Psoas muscle (tissue), 8 donors: ENCODE measurements around the gene SPATA6L. TPM values are rescaled to one million over a fixed set of nuclear protein-coding genes. Genes with fewer than 3 reads are reported as not detected.
A peak's percentile ranks its signal among the peaks of the same experiment; 100 is the strongest.

Source experiments
- ATAC-seq, 4 donors: fragments of 200-7000 bp; cut with Tn5 transposase; one replicate each; pipeline ENCODE4 v1.9.1; 2020; ENCODE audit warnings: moderate library complexity in 3 of 4, mild to moderate bottlenecking in 2 of 4
- DNase-seq, 2 donors: peaks; one replicate each; pipeline ENCODE4 v3.0.0-alpha.2; 2020
- H3K27ac ChIP-seq: fragments of 200-600 bp; one replicate; pipeline ENCODE4 v1.8.0; 2022
- H3K27me3 ChIP-seq, 3 donors: fragments of 200-600 bp in 1 of 3; one replicate each; pipeline versions ENCODE4 v1.6.1 to v1.8.0; 2013 to 2022; ENCODE audit warnings: low read length in 2 of 3, mild to moderate bottlenecking in 2 of 3, moderate library complexity in 1 of 3; ENCODE audit not compliant: insufficient read depth in 3 of 3
- H3K36me3 ChIP-seq, 2 donors: fragments of 200-600 bp in 1 of 2; one replicate each; pipeline versions ENCODE4 v1.6.1 to v1.8.0; 2013 to 2022; ENCODE audit warnings: low read depth in 1 of 2, mild to moderate bottlenecking in 1 of 2, moderate library complexity in 1 of 2; ENCODE audit not compliant: insufficient read depth in 1 of 2
- H3K4me1 ChIP-seq: fragments of 200-600 bp; one replicate; pipeline ENCODE4 v1.8.0; 2022
- H3K4me3 ChIP-seq: fragments of 200-600 bp; one replicate; pipeline ENCODE4 v1.8.0; 2022; ENCODE audit warnings: mild to moderate bottlenecking
- H3K9me3 ChIP-seq: fragments of 200-600 bp; one replicate; pipeline ENCODE4 v1.8.0; 2022
- CTCF ChIP-seq: fragments of 200-600 bp; IDR thresholded peaks from one replicate; pipeline ENCODE4 v1.8.0; 2022; ENCODE audit warnings: antibody characterized with exemption
- WGBS, 3 donors: extraction: QIAGEN DNeasy Blood & Tissue Kit; methylation state at CpG; one replicate each; pipeline versions ENCODE4 v1.1.6 to v1.1.7; 2013; 5-methylcytosine and 5-hydroxymethylcytosine counted together
- intact Hi-C, 2 donors: fragments of 100-400 bp; cut with DNase I; formaldehyde crosslinking; loops; one replicate each; pipeline versions ENCODE4 v1.11.0 to v1.14.2; 2022
- polyA plus RNA-seq, 3 donors: library from polyadenylated mRNA; stranded (reverse); fragments of 200-250 nt; gene quantifications; one replicate each; pipeline ENCODE4 v1.2.3, GENCODE V29; 2013
- total RNA-seq, 4 donors: library from RNA; stranded (reverse); fragmentation: NEBNext Ultra II Directional in 2 of 4; extraction: Animal tissue kit (Norgen Biotek cat#: 25700) in 2 of 4; gene quantifications; one replicate each; pipeline versions ENCODE4 v1.2.1 to v1.2.4, GENCODE V29; 2021 to 2023
- donor health status: healthy with polysubstance abuse.
- donor health status: DM: no; HTN: no; CAD: no; lungs with moderate emphysema.
- donor health status: Bipolar disorder and iron deficiency.
- donor health status: healthy.
- donor health status: DM: yes; HTN: yes; CAD: no.
- donor health status: DM: no; HTN: no; CAD: no.
- donor health status: DM: no; HTN: no; CAD: no.
- donor health status: DM: yes; HTN: yes; CAD: no.

SPATA6L gene
- total and polyA plus RNA-seq, 7 donors, result 0.09 to 0.79 (median 0.22) TPM

- no peak for DNase-seq
- 56 to 64% (median 62%) methylated on average over 2 of the region's 2 CpGs for WGBS, 3 donors
- no peaks in the 10 kb centered on the region for H3K9me3 ChIP-seq
- no peaks in the 10 kb centered on the region for H3K27me3 ChIP-seq
- H3K4me1 ChIP-seq, result peaks cover 8% of the 10 kb centered on the region
- no peaks in the 10 kb centered on the region for H3K36me3 ChIP-seq
- ATAC-seq, result no peak
- no peak for TF ChIP-seq CTCF
- intact Hi-C loops, result no loop called here
- H3K4me3 ChIP-seq, result no peak overlapping the region
- no peak overlapping the region for H3K27ac ChIP-seq
Observed at GRCh38 chr9:4555236-4555635, 111.0 kb downstream of the SPATA6L start.

GRCh38 chr9:4553951-4554381 is 112.3 kb downstream of the SPATA6L start:
- peak in 2 of 4 donors; percentile 21 to 22 for ATAC-seq
- H3K27me3 ChIP-seq, result no peaks in the 10 kb centered on the region
- no peaks in the 10 kb centered on the region for H3K9me3 ChIP-seq
- peak overlapping the region; percentile 47 for H3K27ac ChIP-seq
- H3K4me1 ChIP-seq, result peaks cover 8% of the 10 kb centered on the region
- no peak for DNase-seq
- WGBS, 3 donors, result 57 to 73% (median 70%) methylated on average over 1 of the region's 1 CpG
- H3K36me3 ChIP-seq, result no peaks in the 10 kb centered on the region
- intact Hi-C loops, result no loop called here
- H3K4me3 ChIP-seq, result no peak overlapping the region
- TF ChIP-seq CTCF, result no peak

- H3K27ac ChIP-seq, result no peak overlapping the region
- 31 to 46% (median 36%) methylated on average over 4 of the region's 4 CpGs for WGBS, 3 donors
- H3K36me3 ChIP-seq, result no peaks in the 10 kb centered on the region
- no peaks in the 10 kb centered on the region for H3K9me3 ChIP-seq
- DNase-seq, result no peak
- peaks cover 8% of the 10 kb centered on the region for H3K4me1 ChIP-seq
- no peak for ATAC-seq
- no peaks in the 10 kb centered on the region for H3K27me3 ChIP-seq
- no peak overlapping the region for H3K4me3 ChIP-seq
- TF ChIP-seq CTCF, result no peak
- intact Hi-C loops, result no loop called here
Observed at GRCh38 chr9:4550777-4551484, 115.3 kb downstream of the SPATA6L start.

GRCh38 chr9:4549751-4550295 is 116.5 kb downstream of the SPATA6L start:
- Histone ChIP-seq H3K36me3 (no peaks in the 10 kb centered on the region), H3K27ac (no peak overlapping the region), H3K27me3 (no peaks in the 10 kb centered on the region), H3K4me1 (peaks cover 8% of the 10 kb centered on the region), H3K9me3 (no peaks in the 10 kb centered on the region), H3K4me3 (no peak overlapping the region)
- no peak for TF ChIP-seq CTCF
- WGBS, 3 donors, result 61 to 70% (median 63%) methylated on average over 4 of the region's 4 CpGs
- no peak for DNase-seq
- no peak for ATAC-seq
- intact Hi-C loops, result no loop called here
